COLO668 (cell line): ENCODE measurements around the gene TMEM220.

Experiments
- DNase-seq: peaks from one replicate; lab custom pipeline; 2025; ENCODE audit not compliant: unreplicated experiment; lab: John Stamatoyannopoulos, UW

TMEM220 gene

DNA sequence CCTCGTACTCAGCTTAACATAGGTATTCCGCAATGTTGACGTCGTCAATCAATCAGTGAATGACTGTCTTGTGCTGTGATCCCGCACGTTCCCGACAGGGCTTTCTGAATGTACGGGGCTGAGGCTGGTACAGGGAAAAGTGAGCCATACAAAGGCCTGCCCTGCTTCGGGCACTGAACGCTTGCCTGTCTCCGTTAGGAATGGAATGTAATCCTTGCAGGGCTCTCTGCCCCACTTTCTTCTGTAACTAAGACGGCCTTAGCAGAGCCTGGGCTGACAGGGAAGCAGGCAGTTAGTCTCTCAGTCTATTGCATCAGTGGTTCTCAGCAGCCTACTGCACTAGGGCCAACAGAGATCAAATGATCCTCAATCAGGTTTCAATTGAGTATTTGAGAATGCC lies 56.5 kb downstream of the TMEM220 start:
- DNase-seq: no peak

DNA sequence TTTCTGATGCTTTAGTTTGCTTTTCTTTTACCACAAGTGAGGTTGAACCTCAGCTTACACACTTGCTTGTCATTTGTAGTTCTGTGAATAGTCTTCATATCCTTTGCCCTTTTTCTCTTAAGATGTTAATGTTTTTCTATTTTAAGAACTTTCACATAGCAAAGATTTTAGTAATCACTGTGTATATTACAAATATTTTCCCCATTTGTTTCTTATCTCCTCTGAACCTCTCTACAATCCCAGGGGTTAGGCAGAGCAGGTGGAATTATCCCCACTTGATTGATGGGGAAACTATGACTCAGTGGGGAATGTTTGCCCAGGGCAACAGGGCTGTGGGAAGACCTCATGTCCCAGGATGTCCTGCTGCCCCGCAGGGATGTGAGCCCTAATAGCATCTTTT lies 61.0 kb downstream of the TMEM220 start:
- DNase-seq: no peak

DNA sequence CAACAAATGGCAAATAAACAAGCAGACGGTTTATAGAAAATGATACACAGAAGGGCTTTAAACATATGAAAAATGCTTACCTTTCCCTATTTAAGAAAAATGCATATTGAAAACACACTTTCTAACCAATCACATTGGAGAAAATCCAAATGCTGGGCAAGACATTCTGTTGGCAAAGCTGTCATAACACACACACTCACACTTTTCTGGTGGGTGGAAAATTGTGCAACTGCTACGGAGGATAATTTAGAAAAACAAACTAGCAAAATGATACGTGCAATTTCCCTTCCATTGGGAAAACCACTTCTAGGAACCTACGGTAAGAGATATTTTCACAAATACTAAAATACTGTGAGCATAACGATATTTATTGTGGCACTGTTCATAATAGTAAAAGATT lies 62.9 kb downstream of the TMEM220 start:
- no peak for DNase-seq

DNA sequence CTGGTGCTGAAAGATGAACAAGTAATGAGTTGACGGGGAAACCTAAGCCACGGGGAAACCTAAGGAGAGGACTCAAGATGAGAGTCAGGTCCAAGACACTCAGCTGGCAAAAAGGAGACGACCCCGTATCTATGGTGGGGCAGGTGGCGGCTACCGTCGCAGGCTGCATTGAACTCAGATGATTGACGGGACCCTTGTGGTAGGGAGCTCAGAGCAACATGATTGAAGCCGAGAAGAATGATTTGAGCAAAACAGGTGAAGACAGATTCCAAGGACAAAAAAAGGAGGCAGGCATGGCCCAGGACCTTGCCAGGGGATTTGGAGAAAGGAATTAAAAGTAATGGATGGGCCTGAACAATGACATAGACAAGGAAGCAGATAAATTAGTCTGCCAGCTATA lies 65.3 kb downstream of the TMEM220 start:
- no peak for DNase-seq
